SH-SY5Y (cell line): Measurements from ENCODE around the gene SOWAHA.

ENCODE experiments used
- GATA2 ChIP-seq: IDR thresholded peaks from 2 replicates; pipeline ENCODE4 v1.6.1; 2011; ENCODE audit warnings: mild to moderate bottlenecking, low read depth, low read length
- GATA3 ChIP-seq: IDR thresholded peaks from 2 replicates; pipeline ENCODE4 v1.6.1; 2011; ENCODE audit warnings: low read depth, mild to moderate bottlenecking, low read length, moderate library complexity

DNA sequence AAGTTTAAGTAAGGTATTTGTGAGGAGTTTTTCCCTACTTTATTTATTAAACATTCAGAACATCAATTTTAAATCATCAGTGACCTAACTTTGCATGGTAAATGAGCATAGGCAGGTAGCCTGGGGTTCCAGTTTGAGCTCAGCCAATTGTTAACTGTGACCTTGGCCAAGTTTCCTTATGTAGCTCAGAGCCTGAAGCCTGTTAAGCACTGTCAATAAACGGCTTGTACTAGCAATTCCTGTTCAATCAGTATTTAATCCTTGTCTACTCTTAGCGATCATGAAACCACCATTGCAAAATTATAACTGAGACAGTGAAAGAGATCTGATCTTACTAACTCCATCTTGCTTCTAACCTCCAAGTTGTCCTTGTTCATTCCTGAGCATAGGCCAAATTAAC is 4.7 kb upstream of the SOWAHA start:
- TF ChIP-seq GATA3 (no peak), GATA2 (no peak)
